Trophoblast cell (in vitro differentiated cells and primary cell): ENCODE results near the gene ALDH16A1.

Experiments
- DNase-seq, 2 donors: peaks; one replicate each; pipeline ENCODE4 v3.0.0-alpha.2; 2016
- H2AFZ ChIP-seq: 2 replicates; pipeline ENCODE4 v1.6.1; 2013; ENCODE audit warnings: low read length, moderate library complexity, mild to moderate bottlenecking; ENCODE audit not compliant: insufficient read depth, poor library complexity
- H2AK5ac ChIP-seq: 2 replicates; pipeline ENCODE4 v1.6.1; 2013; ENCODE audit warnings: mild to moderate bottlenecking, low read length
- H2BK120ac ChIP-seq: 2 replicates; pipeline ENCODE4 v1.6.1; 2013; ENCODE audit warnings: low read length, mild to moderate bottlenecking, moderate library complexity; ENCODE audit not compliant: insufficient read depth, poor library complexity
- H2BK12ac ChIP-seq: 2 replicates; pipeline ENCODE4 v1.6.1; 2013; ENCODE audit warnings: mild to moderate bottlenecking, low read length, moderate library complexity
- H2BK5ac ChIP-seq: 2 replicates; pipeline ENCODE4 v1.6.1; 2013; ENCODE audit warnings: low read length, low read depth, moderate library complexity, mild to moderate bottlenecking; ENCODE audit not compliant: poor library complexity
- H3K14ac ChIP-seq: 2 replicates; pipeline ENCODE4 v1.6.1; 2013; ENCODE audit warnings: mild to moderate bottlenecking, low read length
- H3K18ac ChIP-seq: 2 replicates; pipeline ENCODE4 v1.6.1; 2013; ENCODE audit warnings: mild to moderate bottlenecking, low read length
- H3K23ac ChIP-seq: 2 replicates; pipeline ENCODE4 v1.6.1; 2013; ENCODE audit warnings: low read length
- H3K27ac ChIP-seq: 2 replicates; pipeline ENCODE4 v1.5.1; 2013; ENCODE audit warnings: low read depth, mild to moderate bottlenecking, inconsistent platforms, low read length, moderate library complexity
- H3K27me3 ChIP-seq: 2 replicates; pipeline ENCODE4 v1.6.1; 2013; ENCODE audit warnings: inconsistent platforms, mild to moderate bottlenecking, low read length, moderate library complexity; ENCODE audit not compliant: insufficient read depth
- H3K36me3 ChIP-seq, 2 experiments: 1 replicate in 1 of 2; 2 replicates in 1 of 2; pipeline ENCODE4 v1.6.1; 2013; ENCODE audit warnings: low read length in 2 of 2, mild to moderate bottlenecking in 2 of 2, moderate library complexity in 1 of 2; ENCODE audit not compliant: insufficient read depth in 2 of 2, control insufficient read depth in 1 of 2
- H3K4ac ChIP-seq: 2 replicates; pipeline ENCODE4 v1.6.1; 2013; ENCODE audit warnings: low read depth, mild to moderate bottlenecking, low read length, moderate library complexity
- H3K4me1 ChIP-seq, 2 experiments: 1 replicate in 1 of 2; 2 replicates in 1 of 2; pipeline ENCODE4 v1.6.1; 2013; ENCODE audit warnings: low read length in 2 of 2, mild to moderate bottlenecking in 2 of 2, moderate library complexity in 1 of 2; ENCODE audit not compliant: insufficient read depth in 2 of 2, control insufficient read depth in 1 of 2
- H3K4me2 ChIP-seq: 2 replicates; pipeline ENCODE4 v1.6.1; 2013; ENCODE audit warnings: inconsistent platforms, mild to moderate bottlenecking, low read length, moderate library complexity
- H3K4me3 ChIP-seq: 2 replicates; pipeline ENCODE4 v1.5.1; 2013; ENCODE audit warnings: mild to moderate bottlenecking, low read depth, low read length, inconsistent platforms
- H3K79me1 ChIP-seq: one replicate; pipeline ENCODE4 v1.6.1; 2013; ENCODE audit warnings: low read length
- H3K79me2 ChIP-seq: 2 replicates; pipeline ENCODE4 v1.6.1; 2013; ENCODE audit warnings: low read length, mild to moderate bottlenecking; ENCODE audit not compliant: control insufficient read depth, insufficient read depth, poor library complexity
- H3K9ac ChIP-seq: 2 replicates; pipeline ENCODE4 v1.6.1; 2013; ENCODE audit warnings: mild to moderate bottlenecking, low read length
- H3K9me3 ChIP-seq: 2 replicates; pipeline ENCODE4 v1.6.1; 2013; ENCODE audit warnings: low read depth, mild to moderate bottlenecking, control low read depth, inconsistent platforms, low read length; ENCODE audit not compliant: insufficient read depth
- H4K12ac ChIP-seq: 2 replicates; pipeline ENCODE4 v1.6.1; 2013; ENCODE audit warnings: low read depth, mild to moderate bottlenecking, low read length, moderate library complexity
- H4K8ac ChIP-seq: 2 replicates; pipeline ENCODE4 v1.6.1; 2013; ENCODE audit warnings: low read depth, mild to moderate bottlenecking, low read length, moderate library complexity
- H4K91ac ChIP-seq: one replicate; pipeline ENCODE4 v1.6.1; 2013; ENCODE audit warnings: low read depth, mild to moderate bottlenecking, low read length, moderate library complexity
- WGBS: extraction: QIAGEN DNeasy Blood & Tissue Kit; methylation state at CpG from one replicate; pipeline ENCODE4 v1.1.7; 2013; ENCODE audit warnings: missing lambda C conversion rate; ENCODE audit not compliant: insufficient read length, insufficient coverage; ENCODE audit errors: extremely low coverage; 5-methylcytosine and 5-hydroxymethylcytosine counted together

The ALDH16A1 gene

GRCh38 chr19:49492573-49493405, 39.8 kb downstream of the ALDH16A1 start:
- Histone ChIP-seq H3K4me3 (no peak overlapping the region), H3K27me3 (no peaks in the 10 kb centered on the region), H3K14ac (no peak overlapping the region), H3K4me2 (no peak overlapping the region), H2AFZ (no peak overlapping the region), H4K12ac (no peak overlapping the region), H3K4me1 (peaks cover 2 to 9% of the 10 kb centered on the region in 2 experiments), H2BK5ac (no peak overlapping the region), H2AK5ac (no peak overlapping the region), H3K9ac (no peak overlapping the region), H2BK12ac (no peak overlapping the region), H3K36me3 (peaks cover 44 to 51% of the 10 kb centered on the region in 2 experiments), H3K4ac (no peak overlapping the region), H3K79me2 (peaks cover 22% of the 10 kb centered on the region), H3K79me1 (peaks cover 14% of the 10 kb centered on the region), H4K91ac (no peak overlapping the region), H4K8ac (no peak overlapping the region), H3K9me3 (peaks cover 4% of the 10 kb centered on the region), H2BK120ac (no peak overlapping the region), H3K23ac (no peak overlapping the region), H3K18ac (no peak overlapping the region), H3K27ac (no peak overlapping the region)
- WGBS: no CpG with 5 or more reads among the region's 12 CpGs
- DNase-seq: peak in 1 of 2 donors; percentile 48

GRCh38 chr19:49496574-49497008, 43.6 kb downstream of the ALDH16A1 start:
- Histone ChIP-seq H2BK5ac (peak overlapping the region; percentile 86), H4K8ac (peak overlapping the region; percentile 92), H3K79me1 (peaks cover 9% of the 10 kb centered on the region), H3K79me2 (peaks cover 9% of the 10 kb centered on the region), H2AK5ac (peak overlapping the region; percentile 63), H3K18ac (peak overlapping the region; percentile 59), H3K36me3 (peaks cover 35 to 46% of the 10 kb centered on the region in 2 experiments), H3K4me2 (peak overlapping the region; percentile 94), H3K14ac (peak overlapping the region; percentile 85), H3K4me1 (peaks cover 2 to 8% of the 10 kb centered on the region in 2 experiments), H3K4ac (peak overlapping the region; percentile 94), H2BK120ac (peak overlapping the region; percentile 79), H3K27me3 (no peaks in the 10 kb centered on the region), H3K9ac (peak overlapping the region; percentile 98), H2BK12ac (no peak overlapping the region), H3K23ac (no peak overlapping the region), H3K27ac (peak overlapping the region; percentile 74), H3K4me3 (peak overlapping the region; percentile 81), H4K12ac (peak overlapping the region; percentile 88), H2AFZ (no peak overlapping the region), H4K91ac (peak overlapping the region; percentile 95), H3K9me3 (no peaks in the 10 kb centered on the region)
- WGBS: no CpG with 5 or more reads among the region's 11 CpGs
- no peak for DNase-seq

DNA sequence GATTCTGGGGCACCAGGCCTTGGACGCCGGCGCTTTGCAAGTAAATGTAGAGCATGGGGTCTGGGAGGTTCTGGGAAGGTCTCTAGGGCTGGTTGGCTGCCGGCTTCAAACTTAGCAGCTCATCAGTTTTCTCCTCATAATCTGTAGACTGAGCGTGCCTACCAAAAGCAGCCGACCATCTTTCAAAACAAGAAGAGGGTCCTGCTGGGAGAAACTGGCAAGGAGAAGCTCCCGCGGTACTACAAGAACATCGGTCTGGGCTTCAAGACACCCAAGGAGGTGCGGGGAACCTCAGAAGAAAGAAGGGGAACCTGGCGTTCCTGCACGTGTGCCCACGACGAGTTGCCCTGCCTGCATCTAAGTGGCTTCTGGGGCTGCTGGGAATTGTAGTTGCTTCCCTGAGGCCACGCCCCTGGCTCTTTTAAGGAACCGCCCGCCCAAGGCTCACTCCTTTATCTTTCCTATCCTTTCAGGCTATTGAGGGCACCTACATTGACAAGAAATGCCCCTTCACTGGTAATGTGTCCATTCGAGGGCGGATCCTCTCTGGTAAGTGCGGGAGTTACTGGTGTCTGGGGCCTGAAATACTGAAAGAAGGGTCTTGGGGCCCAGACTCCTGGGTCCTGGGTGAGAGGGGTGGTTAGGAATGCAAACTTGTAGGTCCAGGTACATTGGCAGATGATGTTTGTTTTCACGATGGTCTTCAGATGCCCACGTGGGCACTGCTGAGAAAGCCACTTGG, 44.2 kb downstream of the ALDH16A1 start:
- Histone ChIP-seq H3K18ac (no peak overlapping the region), H4K12ac (peak overlapping the region; percentile 88), H3K9ac (peak overlapping the region; percentile 98), H3K79me2 (peaks cover 9% of the 10 kb centered on the region), H4K91ac (peak overlapping the region; percentile 95), H3K79me1 (peaks cover 9% of the 10 kb centered on the region), H2BK5ac (peak overlapping the region; percentile 86), H3K4me1 (peaks cover 2 to 8% of the 10 kb centered on the region in 2 experiments), H3K36me3 (peaks cover 30 to 40% of the 10 kb centered on the region in 2 experiments), H3K9me3 (no peaks in the 10 kb centered on the region), H3K4ac (peak overlapping the region; percentile 94), H3K27ac (peak overlapping the region; percentile 74), H3K14ac (peak overlapping the region; percentile 85), H2BK12ac (no peak overlapping the region), H3K4me2 (peak overlapping the region; percentile 94), H3K23ac (no peak overlapping the region), H3K27me3 (no peaks in the 10 kb centered on the region), H3K4me3 (peak overlapping the region; percentile 81), H2AK5ac (peak overlapping the region; percentile 55), H2AFZ (no peak overlapping the region), H4K8ac (peak overlapping the region; percentile 92), H2BK120ac (no peak overlapping the region)
- peak; percentile 55 to 62 for DNase-seq
- WGBS: no CpG with 5 or more reads among the region's 22 CpGs

GRCh38 chr19:49497789-49498103, 44.7 kb downstream of the ALDH16A1 start:
- no peak overlapping the region for H3K4me3 ChIP-seq
- no CpG with 5 or more reads among the region's 12 CpGs for WGBS

More at GRCh38 chr19:49497789-49498103, 44.7 kb downstream of the ALDH16A1 start:
- Histone ChIP-seq H3K9ac (no peak overlapping the region), H3K79me2 (peaks cover 9% of the 10 kb centered on the region), H2BK5ac (no peak overlapping the region), H4K12ac (no peak overlapping the region), H4K91ac (no peak overlapping the region), H3K4me1 (peaks cover 2 to 8% of the 10 kb centered on the region in 2 experiments), H3K18ac (no peak overlapping the region), H3K23ac (no peak overlapping the region), H2BK120ac (no peak overlapping the region), H3K4me2 (peak overlapping the region; percentile 94), H2AFZ (no peak overlapping the region), H2BK12ac (no peak overlapping the region), H4K8ac (no peak overlapping the region), H3K9me3 (no peaks in the 10 kb centered on the region), H3K4ac (peak overlapping the region; percentile 18), H3K79me1 (peaks cover 9% of the 10 kb centered on the region), H2AK5ac (no peak overlapping the region), H3K36me3 (peaks cover 29 to 35% of the 10 kb centered on the region in 2 experiments), H3K27ac (no peak overlapping the region), H3K27me3 (no peaks in the 10 kb centered on the region), H3K14ac (no peak overlapping the region)
- DNase-seq: no peak
